IMR-90 (cell line): ENCODE measurements around the gene CAPZA3.

Experiments
- BHLHE40 ChIP-seq: fragments of 150-350 bp; IDR thresholded peaks from 2 replicates; pipeline ENCODE4 v1.6.1; 2016; ENCODE audit warnings: mild to moderate bottlenecking, low read depth, low read length
- CEBPB ChIP-seq: IDR thresholded peaks from 2 replicates; pipeline ENCODE4 v1.6.1; 2012; ENCODE audit warnings: low read depth, low read length, improper control_type of control experiment
- POLR2A ChIP-seq: IDR thresholded peaks from 2 replicates; pipeline ENCODE4 v1.6.1; 2012; ENCODE audit warnings: mild to moderate bottlenecking, low read depth, low read length
- RAD21 ChIP-seq: IDR thresholded peaks from 2 replicates; pipeline ENCODE4 v1.6.1; 2012; ENCODE audit warnings: low read length, improper control_type of control experiment
- RFX5 ChIP-seq: IDR thresholded peaks from 2 replicates; pipeline ENCODE4 v1.8.0; 2012; ENCODE audit warnings: low read depth, mild to moderate bottlenecking, low read length, moderate library complexity
- SMC3 ChIP-seq: fragments of 150-350 bp; IDR thresholded peaks from 2 replicates; pipeline ENCODE4 v1.6.1; 2016; ENCODE audit warnings: low read depth, mild to moderate bottlenecking, antibody characterized with exemption, low read length, moderate library complexity
- TF ChIP-seq, protein P1 (sequence below): conservative IDR thresholded peaks from 2 replicates; pipeline ENCODE4 v1.5.1; 2012; ENCODE audit warnings: mild to moderate bottlenecking, low read depth, low read length, improper control_type of control experiment
- TF ChIP-seq, protein P2 (sequence below): fragments of 150-350 bp; IDR thresholded peaks from 2 replicates; pipeline ENCODE4 v1.6.1; 2017; ENCODE audit warnings: mild to moderate bottlenecking, antibody characterized with exemption, low read length, low read depth

DNA sequence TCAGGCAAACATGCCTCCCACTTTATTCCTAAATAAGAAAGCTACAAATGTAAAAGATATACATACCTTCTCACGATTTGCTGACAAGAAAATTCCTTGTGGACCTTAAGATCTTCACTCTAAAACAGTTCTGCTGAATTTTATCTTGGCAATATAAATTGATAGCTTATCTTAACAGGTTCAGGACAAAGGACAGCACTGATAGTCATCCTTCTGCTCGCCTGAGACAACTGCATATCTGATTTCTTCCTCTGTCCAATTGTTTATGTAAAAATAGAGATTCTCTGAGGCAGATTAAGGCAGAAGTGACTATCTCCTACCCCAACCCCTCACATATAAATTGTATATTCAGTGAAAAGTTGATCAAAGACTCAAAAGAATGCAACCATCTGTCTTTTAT is 44.9 kb downstream of the CAPZA3 start:
- TF ChIP-seq BHLHE40 = no peak
- TF ChIP-seq, protein P1, sequence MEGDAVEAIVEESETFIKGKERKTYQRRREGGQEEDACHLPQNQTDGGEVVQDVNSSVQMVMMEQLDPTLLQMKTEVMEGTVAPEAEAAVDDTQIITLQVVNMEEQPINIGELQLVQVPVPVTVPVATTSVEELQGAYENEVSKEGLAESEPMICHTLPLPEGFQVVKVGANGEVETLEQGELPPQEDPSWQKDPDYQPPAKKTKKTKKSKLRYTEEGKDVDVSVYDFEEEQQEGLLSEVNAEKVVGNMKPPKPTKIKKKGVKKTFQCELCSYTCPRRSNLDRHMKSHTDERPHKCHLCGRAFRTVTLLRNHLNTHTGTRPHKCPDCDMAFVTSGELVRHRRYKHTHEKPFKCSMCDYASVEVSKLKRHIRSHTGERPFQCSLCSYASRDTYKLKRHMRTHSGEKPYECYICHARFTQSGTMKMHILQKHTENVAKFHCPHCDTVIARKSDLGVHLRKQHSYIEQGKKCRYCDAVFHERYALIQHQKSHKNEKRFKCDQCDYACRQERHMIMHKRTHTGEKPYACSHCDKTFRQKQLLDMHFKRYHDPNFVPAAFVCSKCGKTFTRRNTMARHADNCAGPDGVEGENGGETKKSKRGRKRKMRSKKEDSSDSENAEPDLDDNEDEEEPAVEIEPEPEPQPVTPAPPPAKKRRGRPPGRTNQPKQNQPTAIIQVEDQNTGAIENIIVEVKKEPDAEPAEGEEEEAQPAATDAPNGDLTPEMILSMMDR = no peak
- no peak for TF ChIP-seq POLR2A
- TF ChIP-seq, protein P2, sequence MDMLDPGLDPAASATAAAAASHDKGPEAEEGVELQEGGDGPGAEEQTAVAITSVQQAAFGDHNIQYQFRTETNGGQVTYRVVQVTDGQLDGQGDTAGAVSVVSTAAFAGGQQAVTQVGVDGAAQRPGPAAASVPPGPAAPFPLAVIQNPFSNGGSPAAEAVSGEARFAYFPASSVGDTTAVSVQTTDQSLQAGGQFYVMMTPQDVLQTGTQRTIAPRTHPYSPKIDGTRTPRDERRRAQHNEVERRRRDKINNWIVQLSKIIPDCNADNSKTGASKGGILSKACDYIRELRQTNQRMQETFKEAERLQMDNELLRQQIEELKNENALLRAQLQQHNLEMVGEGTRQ = no peak
- TF ChIP-seq RFX5 = no peak
- no peak for TF ChIP-seq SMC3
- no peak for TF ChIP-seq CEBPB
- no peak for TF ChIP-seq RAD21
